Epithelial cell of proximal tubule (primary cell): ENCODE data around the gene CACNA2D4. TPM values are rescaled to one million over a fixed set of nuclear protein-coding genes. Genes with fewer than 3 reads are reported as not detected.

Experiments used
- DNase-seq: peaks from one replicate; pipeline ENCODE4 v3.0.0-alpha.2; 2011; ENCODE audit warnings: low read depth
- H3K4me3 ChIP-seq: 2 replicates; pipeline ENCODE4 v1.5.1; 2011; ENCODE audit warnings: low read depth, mild to moderate bottlenecking, low read length
- CTCF ChIP-seq: conservative IDR thresholded peaks from 2 replicates; pipeline ENCODE4 v1.5.1; 2012; ENCODE audit warnings: low read depth, mild to moderate bottlenecking, low read length
- total RNA-seq: library from RNA; depleted of rRNA; stranded (reverse); fragments of >200 nt; gene quantifications from 2 replicates; pipeline ENCODE4 v1.2.3, GENCODE V29; 2015

The CACNA2D4 gene
- total RNA-seq, 1 donor from 2014 or later, result 1.6 TPM

DNA sequence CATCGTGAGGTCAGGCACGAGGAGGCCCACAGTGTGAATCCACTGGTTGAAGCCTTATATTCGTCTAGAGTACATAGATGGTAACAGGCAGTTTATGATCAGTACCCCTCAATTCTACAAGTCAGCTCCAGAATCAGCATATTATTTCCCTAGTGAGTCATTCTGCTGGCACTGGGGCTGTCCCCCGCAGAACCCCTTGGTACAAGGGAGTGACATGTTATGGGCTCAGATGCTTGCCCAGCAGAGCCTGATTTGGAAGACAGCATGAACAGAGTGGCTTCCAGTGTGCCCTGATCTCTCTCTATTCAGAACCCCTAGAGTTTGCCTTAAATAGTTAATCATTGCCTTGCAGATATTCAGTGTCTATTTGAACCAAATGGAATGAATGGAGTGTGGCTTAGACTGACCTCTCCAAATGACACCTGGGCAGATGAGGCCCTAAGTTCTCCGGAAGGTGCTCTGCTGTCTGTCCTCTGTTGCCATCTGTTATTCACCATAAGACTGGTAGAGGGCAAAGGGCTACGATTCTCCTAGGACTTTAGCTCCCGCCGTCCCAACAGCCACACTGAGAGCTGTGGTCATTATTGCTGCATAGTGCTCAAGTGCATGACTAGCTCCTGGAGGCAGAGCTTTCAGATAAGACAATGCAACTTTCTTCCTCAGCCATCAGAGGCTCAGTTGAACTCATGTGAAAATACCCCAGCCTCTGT is 41.1 kb downstream of the CACNA2D4 start:
- no peak for TF ChIP-seq CTCF
- no peak overlapping the region for H3K4me3 ChIP-seq
- no peak for DNase-seq

DNA sequence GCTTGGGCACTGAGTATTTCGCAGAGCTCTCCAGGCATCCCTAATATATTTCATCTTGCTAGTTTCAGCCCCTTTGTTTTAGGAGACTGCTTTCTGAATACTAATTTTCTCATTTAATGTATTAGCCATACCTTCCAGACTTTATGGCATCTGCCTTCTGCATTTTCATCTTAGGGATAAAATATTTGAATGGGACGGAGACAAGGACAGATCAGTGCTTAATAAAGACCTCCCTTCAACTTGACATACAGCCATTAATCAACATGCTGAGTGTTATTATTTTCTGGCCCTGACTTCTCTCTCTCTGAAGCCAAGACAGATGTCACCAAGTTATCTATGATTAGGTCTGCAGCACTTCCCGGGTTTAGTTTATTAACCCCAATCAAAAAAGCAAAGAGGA is 42.4 kb downstream of the CACNA2D4 start:
- no peak for DNase-seq
- no peak for TF ChIP-seq CTCF
- no peak overlapping the region for H3K4me3 ChIP-seq

DNA sequence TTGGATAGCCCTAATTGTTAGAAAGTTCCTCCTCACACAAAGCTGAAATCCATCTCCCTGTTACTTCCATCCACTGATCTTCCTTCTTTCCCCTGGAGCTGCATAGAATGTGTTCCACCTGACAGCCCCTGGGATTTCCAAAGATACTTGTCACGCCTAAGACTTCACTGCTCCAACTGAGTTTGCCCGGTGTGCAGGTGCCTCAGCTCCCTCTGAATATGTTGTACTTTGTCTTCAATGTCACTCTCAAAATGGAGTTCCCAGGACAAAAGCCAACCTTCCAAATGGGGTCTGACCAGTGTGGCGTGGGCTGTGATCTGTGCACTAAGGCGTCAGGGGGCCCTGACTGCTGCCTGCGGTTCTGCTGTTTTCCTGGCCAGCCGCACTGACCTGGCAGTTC is 42.8 kb downstream of the CACNA2D4 start:
- H3K4me3 ChIP-seq, result no peak overlapping the region
- no peak for TF ChIP-seq CTCF
- no peak for DNase-seq

DNA sequence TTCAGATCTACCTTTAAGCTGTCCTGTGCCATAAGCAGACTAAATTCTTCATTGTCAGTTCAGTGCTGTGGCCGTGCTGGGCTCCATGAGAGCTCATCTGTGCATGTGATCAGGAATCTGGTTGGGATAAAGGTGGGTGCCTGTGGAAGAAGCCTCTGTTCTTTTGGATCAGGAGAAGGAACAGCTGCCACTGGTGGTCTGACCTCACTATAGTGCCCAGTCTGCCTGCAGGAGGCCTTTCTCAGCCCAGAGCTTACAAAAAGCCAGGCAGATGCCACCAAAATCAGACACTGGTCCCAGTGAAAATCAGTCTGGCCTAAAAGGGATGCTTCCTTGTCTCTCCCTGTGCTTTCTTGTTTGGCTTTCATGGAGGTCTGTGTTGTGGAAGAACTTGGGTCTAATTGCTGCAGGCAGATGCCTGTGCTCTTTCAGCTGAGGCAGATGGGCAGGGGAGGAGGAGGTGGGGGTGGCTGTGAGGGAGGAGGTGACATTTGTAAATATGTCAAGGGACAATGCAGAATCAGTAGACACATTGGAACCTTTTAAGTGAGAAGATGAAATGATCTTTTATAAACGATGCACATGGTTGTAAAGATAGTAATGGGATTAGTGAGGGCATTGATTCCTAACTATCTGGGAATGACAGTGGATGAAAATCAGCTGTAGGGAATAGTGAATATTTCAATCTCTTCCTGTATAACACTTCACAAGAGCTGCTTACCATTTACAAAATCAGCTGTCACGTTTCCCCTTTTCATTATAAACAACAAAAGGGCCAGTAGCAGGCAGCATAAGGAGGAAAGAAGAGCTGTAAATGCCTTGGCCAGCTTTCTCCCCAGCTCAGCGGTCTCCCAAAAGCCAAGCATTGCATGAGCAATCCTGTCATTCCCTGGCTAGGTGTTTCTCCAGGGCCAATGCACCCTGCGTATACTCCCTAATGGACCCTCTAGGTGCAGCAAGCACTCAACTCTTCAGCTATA is 44.6 kb downstream of the CACNA2D4 start:
- no peak overlapping the region for H3K4me3 ChIP-seq
- DNase-seq, result no peak
- TF ChIP-seq CTCF, result no peak

GRCh38 chr12:1872448-1872847 is 46.0 kb downstream of the CACNA2D4 start:
- TF ChIP-seq CTCF, result no peak
- H3K4me3 ChIP-seq, result no peak overlapping the region
- DNase-seq, result no peak

DNA sequence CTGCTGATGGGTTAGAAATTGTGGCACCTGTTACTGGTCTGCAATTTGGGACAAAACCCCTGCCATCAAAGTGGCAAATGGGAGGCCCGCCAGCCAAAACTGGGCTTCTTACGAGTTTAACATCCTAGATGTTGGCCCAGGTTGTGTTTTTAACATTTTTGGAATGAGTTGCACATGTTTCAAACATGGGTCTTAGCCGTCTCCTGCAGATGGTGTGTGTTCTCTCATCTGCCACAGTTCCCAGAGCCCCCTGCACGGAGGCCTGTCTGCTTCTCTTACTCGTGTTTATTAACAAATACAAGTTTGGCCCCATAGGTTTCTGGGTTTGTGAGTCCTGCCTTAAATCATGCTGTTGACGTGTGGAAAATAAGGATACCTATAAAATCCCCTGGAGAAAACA is 46.5 kb downstream of the CACNA2D4 start:
- no peak overlapping the region for H3K4me3 ChIP-seq
- no peak for TF ChIP-seq CTCF
- no peak for DNase-seq
